NCI-H774 (cell line): ENCODE measurements around the gene TANK.
A peak's percentile ranks its signal among the peaks of the same experiment; 100 is the strongest.
"Not testable (repeated sequence)": the region's sequence is repeated elsewhere in the genome, so short reads cannot be mapped to it uniquely, and the experiment has no call there.

Experiments
- DNase-seq: peaks from one replicate; lab custom pipeline; 2025; lab: John Stamatoyannopoulos, UW

Gene TANK

GRCh38 chr2:161160226-161161073, at the start of gene TANK:
TANK (plus strand) TSS chr2:161160428; CDS start chr2:161179663, 19,235 bp downstream.
- DNase-seq: peak; percentile 91

GRCh38 chr2:161111531-161111930, 48.7 kb upstream of the TANK start:
- DNase-seq: no peak

- DNase-seq: peak; percentile 20
Measured at GRCh38 chr2:161112908-161113307, 47.3 kb upstream of the TANK start.

- no peak for DNase-seq
Measured at GRCh38 chr2:161113693-161114575, 46.3 kb upstream of the TANK start.

GRCh38 chr2:161115205-161115604, 45.0 kb upstream of the TANK start:
- no peak for DNase-seq

GRCh38 chr2:161115605-161116380, 44.4 kb upstream of the TANK start:
- no peak for DNase-seq

- DNase-seq: no peak
Measured at GRCh38 chr2:161116509-161116908, 43.7 kb upstream of the TANK start.

GRCh38 chr2:161117506-161117905, 42.7 kb upstream of the TANK start:
- no peak for DNase-seq

- no peak for DNase-seq
Measured at GRCh38 chr2:161118722-161119121, 41.5 kb upstream of the TANK start.

GRCh38 chr2:161119483-161119882, 40.7 kb upstream of the TANK start:
- no peak for DNase-seq

GRCh38 chr2:161120775-161121174, 39.5 kb upstream of the TANK start:
- DNase-seq: no peak

GRCh38 chr2:161121622-161122021, 38.6 kb upstream of the TANK start:
- DNase-seq: no peak

GRCh38 chr2:161122772-161123530, 37.3 kb upstream of the TANK start:
- no peak for DNase-seq

GRCh38 chr2:161123531-161124030, 36.6 kb upstream of the TANK start:
- peak; percentile 18 for DNase-seq

- DNase-seq: no peak
Measured at GRCh38 chr2:161124201-161124600, 36.0 kb upstream of the TANK start.

- DNase-seq: no peak
Measured at GRCh38 chr2:161128885-161129284, 31.3 kb upstream of the TANK start.

- DNase-seq: no peak
Measured at GRCh38 chr2:161130354-161130753, 29.9 kb upstream of the TANK start.

- no peak for DNase-seq
Measured at GRCh38 chr2:161131074-161131680, 29.1 kb upstream of the TANK start.

- DNase-seq: no peak
Measured at GRCh38 chr2:161131804-161132203, 28.4 kb upstream of the TANK start.

- DNase-seq: not testable (repeated sequence)
Measured at GRCh38 chr2:161132384-161132783, 27.8 kb upstream of the TANK start.

GRCh38 chr2:161133366-161133765, 26.9 kb upstream of the TANK start:
- no peak for DNase-seq
